Mucosa of descending colon (tissue), 3 donors: Measurements from ENCODE around the gene PPP1R27. TPM values are rescaled to one million over a fixed set of nuclear protein-coding genes. Genes with fewer than 3 reads are reported as not detected.

Source experiments
- ATAC-seq: fragments of 200-7000 bp; cut with Tn5 transposase; one replicate; pipeline ENCODE4 v1.9.1; 2020; ENCODE audit warnings: mild to moderate bottlenecking, moderate library complexity
- DNase-seq, 3 donors: peaks; one replicate each; pipeline ENCODE4 v3.0.0-alpha.2; 2020
- H3K36me3 ChIP-seq: fragments of 200-600 bp; one replicate; pipeline ENCODE4 v1.8.0; 2021; ENCODE audit warnings: low read depth, mild to moderate bottlenecking
- H3K4me1 ChIP-seq: fragments of 200-600 bp; one replicate; pipeline ENCODE4 v1.8.0; 2021; ENCODE audit warnings: low read depth, mild to moderate bottlenecking
- H3K4me3 ChIP-seq: fragments of 200-600 bp; one replicate; pipeline ENCODE4 v1.8.0; 2021; ENCODE audit warnings: mild to moderate bottlenecking
- H3K9me3 ChIP-seq: fragments of 200-600 bp; one replicate; pipeline ENCODE4 v1.8.0; 2021; ENCODE audit warnings: mild to moderate bottlenecking
- intact Hi-C, 2 donors: fragments of 100-400 bp; cut with DNase I in 1 of 2; cut with micrococcal nuclease in 1 of 2; formaldehyde crosslinking; loops; one replicate each; pipeline versions ENCODE4 v1.11.0 to v1.11.1; 2022; cut with DNase I, micrococcal nuclease
- total RNA-seq, 3 donors: library from RNA; stranded (reverse); fragmentation: NEBNext Ultra II Directional in 2 of 3; extraction: Animal tissue kit (Norgen Biotek cat#: 25700) in 2 of 3; gene quantifications; one replicate each; pipeline versions ENCODE4 v1.2.1 to v1.2.4, GENCODE V29; 2021 to 2023
- TF ChIP-seq, protein P1 (sequence below): fragments of 200-600 bp; IDR thresholded peaks from one replicate; pipeline ENCODE4 v1.8.0; 2022; ENCODE audit warnings: antibody characterized with exemption, mild to moderate bottlenecking
- donor health status: DM: no; HTN: no; CAD: no; lungs with moderate emphysema.
- donor health status: DM: no; HTN: no; CAD: no.
- donor health status: DM: no; HTN: yes; CAD: no.

The PPP1R27 gene
- total RNA-seq, 3 donors from 2014 or later, result 0.52 to 0.84 TPM; not detected in 1

GRCh38 chr17:81871387-81872230 lies 36.8 kb upstream of the PPP1R27 start:
- no peaks in the 10 kb centered on the region for H3K9me3 ChIP-seq
- DNase-seq, result peak; percentile 96 to 97 (median 96)
- ATAC-seq, result peak; percentile 72
- H3K36me3 ChIP-seq, result no peaks in the 10 kb centered on the region
- peaks cover 48% of the 10 kb centered on the region for H3K4me1 ChIP-seq
- TF ChIP-seq, protein P1, sequence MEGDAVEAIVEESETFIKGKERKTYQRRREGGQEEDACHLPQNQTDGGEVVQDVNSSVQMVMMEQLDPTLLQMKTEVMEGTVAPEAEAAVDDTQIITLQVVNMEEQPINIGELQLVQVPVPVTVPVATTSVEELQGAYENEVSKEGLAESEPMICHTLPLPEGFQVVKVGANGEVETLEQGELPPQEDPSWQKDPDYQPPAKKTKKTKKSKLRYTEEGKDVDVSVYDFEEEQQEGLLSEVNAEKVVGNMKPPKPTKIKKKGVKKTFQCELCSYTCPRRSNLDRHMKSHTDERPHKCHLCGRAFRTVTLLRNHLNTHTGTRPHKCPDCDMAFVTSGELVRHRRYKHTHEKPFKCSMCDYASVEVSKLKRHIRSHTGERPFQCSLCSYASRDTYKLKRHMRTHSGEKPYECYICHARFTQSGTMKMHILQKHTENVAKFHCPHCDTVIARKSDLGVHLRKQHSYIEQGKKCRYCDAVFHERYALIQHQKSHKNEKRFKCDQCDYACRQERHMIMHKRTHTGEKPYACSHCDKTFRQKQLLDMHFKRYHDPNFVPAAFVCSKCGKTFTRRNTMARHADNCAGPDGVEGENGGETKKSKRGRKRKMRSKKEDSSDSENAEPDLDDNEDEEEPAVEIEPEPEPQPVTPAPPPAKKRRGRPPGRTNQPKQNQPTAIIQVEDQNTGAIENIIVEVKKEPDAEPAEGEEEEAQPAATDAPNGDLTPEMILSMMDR, result peak; percentile 27
- intact Hi-C loops, result no loop called here
- H3K4me3 ChIP-seq, result peak overlapping the region; percentile 87

- TF ChIP-seq, protein P1, result no peak
- Histone ChIP-seq H3K4me3 (peak within 1 kb of the TSS; percentile 87), H3K9me3 (no peaks in the 10 kb centered on the region), H3K36me3 (no peaks in the 10 kb centered on the region), H3K4me1 (peaks cover 54% of the 10 kb centered on the region)
- no peak for ATAC-seq
- intact Hi-C loops, result no loop called here
- no peak for DNase-seq
Observed at GRCh38 chr17:81870981-81871386, 36.1 kb upstream of the PPP1R27 start, which contains the start of gene ARHGDIA. Gene ARHGDIA (minus strand): TSS chr17:81871337. CDS start chr17:81869930, 1,407 bp downstream.

DNA sequence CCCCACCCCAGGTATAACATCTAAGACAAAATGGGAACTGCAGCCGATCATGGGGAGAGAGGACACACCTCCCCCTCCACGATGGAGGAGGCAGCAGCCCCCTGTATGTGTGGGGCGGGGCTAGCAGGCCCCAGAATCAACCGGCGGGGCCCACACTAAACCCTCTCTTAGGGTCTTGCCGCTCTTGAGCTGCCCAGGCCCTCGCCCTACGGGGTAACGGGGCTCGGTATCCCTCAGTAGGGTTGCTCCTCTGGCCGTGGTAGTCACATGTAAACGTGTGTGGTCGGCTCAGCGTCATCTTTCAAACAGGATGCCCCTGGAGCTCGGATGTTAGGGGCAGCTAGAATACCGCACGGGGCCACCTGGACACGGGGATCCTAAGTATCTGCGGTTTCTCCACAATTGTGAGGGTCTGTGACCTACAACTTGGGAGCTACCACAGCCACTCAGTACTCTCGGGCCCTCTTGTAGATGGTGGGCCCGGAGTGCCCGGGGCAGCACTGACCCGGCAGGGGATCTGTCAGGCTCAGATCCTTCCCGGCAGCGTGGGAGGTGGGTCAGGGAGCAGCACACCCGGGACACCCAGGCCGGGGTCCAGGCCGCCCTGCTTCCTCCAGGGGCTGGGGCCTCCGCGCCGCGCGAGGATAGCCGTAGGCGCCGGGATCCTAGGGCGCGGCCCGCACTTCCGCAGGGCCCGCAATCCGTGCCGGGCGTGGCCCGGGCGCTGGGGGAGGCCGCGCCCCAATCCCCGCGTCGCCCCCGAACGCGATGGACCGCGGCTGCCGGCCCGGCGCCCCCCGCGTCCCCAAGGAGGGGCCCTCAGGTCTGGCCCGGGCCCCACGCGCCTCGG lies 35.5 kb upstream of the PPP1R27 start:
- H3K4me1 ChIP-seq, result peaks cover 59% of the 10 kb centered on the region

GRCh38 chr17:81869221-81870130 lies 34.6 kb upstream of the PPP1R27 start:
- intact Hi-C loops, result no loop called here
- ATAC-seq, result no peak
- Histone ChIP-seq H3K9me3 (no peaks in the 10 kb centered on the region), H3K4me3 (no peak overlapping the region), H3K4me1 (peaks cover 68% of the 10 kb centered on the region), H3K36me3 (no peaks in the 10 kb centered on the region)
- peak; percentile 36 to 72 (median 67) for DNase-seq
- TF ChIP-seq, protein P1, result peak; percentile 71

More for the DNA sequence above, 35.5 kb upstream of the PPP1R27 start:
- H3K9me3 ChIP-seq, result no peaks in the 10 kb centered on the region
- peak overlapping the region; percentile 87 for H3K4me3 ChIP-seq
- intact Hi-C loops, result no loop called here
- ATAC-seq, result peak; percentile 20
- peak; percentile 55 to 77 (median 75) for DNase-seq
- TF ChIP-seq, protein P1, result no peak
- no peaks in the 10 kb centered on the region for H3K36me3 ChIP-seq
